Stimulated activated CD4-positive, alpha-beta T cell treated with anti-CD3 and anti-CD28 coated beads, Interleukin-15, amount 100 ng/mL, for 48 hours (primary cell): Measurements from ENCODE around the gene TMEM72.

Experiments
- DNase-seq, 2 donors: peaks; one replicate each; pipeline ENCODE4 v3.0.0-alpha.2; 2020; ENCODE audit warnings: low read depth in 2 of 2

The TMEM72 gene

GRCh38 chr10:44934416-44935200, 23.5 kb downstream of the TMEM72 start:
- no peak for DNase-seq

DNA sequence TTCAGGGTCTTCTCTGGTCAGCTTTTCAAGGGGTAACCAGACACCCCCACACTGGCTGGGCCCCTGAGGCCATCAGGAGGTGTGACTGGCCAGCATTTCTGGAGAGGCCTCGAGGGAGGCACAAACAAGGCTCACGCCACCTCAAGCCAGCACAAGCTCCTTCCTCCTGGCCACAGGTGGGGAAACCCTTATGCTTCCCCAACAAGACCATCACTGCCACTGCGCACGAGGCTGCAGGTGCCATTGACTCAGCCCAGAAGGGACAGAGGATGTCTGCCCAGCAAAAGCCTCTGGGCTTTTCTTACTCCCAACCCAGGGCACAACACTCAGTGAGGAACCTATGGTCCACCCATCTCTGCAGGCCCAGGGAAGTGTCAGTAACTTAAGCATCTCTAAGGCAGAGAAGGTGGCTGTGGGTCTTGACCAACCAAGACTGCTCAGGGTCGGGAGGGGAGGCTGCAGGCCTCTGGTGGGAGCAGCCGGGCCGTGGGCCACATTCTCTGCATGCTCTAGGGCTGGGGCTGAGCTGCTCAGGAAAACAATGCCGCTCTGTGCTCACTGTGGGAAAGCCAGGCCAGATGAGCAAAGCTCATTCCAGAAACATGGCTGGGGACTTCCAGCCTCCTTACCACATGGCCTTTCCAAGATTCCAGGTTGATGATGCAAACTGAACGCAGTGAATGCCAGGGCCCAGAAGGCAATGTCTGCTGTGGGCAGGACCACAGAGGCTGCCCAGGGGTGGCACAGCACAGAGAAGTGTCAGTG, 24.2 kb downstream of the TMEM72 start:
- no peak for DNase-seq

DNA sequence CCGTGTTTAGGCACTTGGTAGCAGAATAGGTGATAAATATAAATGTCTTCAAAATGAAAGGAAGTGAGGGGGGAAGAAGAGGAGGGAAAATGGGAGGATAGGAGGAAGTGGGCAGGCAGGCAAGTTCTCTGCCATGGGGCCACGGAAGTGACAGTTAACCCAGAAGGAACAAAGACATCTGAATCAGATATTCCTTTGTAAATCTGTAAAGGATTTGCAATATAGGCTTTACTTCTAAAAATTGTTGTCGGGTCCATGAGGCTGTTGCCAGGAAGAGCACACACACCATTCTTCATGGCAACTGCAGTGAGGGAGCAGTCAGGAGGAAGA, 24.8 kb downstream of the TMEM72 start:
- DNase-seq, result no peak

- no peak for DNase-seq
These were observed 25.3 kb downstream of the TMEM72 start for GRCh38 chr10:44936314-44936975.

DNA sequence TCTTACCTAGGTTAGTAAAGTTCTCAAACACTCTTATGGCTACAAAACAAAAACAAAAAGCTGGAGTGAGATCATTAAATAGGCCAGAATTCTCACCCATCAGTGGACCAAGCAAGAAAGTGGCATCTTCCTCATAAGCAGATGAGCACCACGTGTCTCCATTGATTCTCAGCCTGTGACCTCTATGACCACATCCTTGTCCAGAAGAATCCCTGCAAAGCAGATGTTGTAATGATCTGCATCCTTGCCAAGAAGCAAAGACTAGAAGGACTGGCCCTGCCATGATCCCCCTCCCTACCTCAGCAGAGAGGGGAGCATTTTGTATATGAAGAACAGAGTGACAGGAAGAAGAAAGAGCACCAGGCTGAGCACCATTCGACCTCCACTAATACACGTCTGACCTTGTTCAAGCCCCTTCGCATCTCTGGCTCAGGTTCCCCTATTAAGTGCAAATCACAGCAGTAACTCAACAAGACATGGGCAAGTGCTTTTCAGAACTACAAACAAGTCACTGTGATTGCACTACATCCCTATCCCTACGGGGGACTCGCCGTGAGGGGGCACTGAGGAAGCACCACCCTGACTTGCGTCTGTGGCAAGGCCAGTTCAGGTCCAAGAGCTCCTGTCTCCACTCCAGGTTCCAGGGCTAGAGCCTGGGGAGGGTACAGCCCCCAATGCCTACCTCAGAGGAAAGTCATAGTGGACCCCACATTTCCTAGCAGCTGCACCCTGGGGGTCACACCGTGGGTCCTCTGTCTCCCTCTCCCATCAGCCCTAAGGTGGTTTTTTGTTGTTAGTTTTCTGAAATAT, 26.3 kb downstream of the TMEM72 start:
- DNase-seq, result no peak

DNA sequence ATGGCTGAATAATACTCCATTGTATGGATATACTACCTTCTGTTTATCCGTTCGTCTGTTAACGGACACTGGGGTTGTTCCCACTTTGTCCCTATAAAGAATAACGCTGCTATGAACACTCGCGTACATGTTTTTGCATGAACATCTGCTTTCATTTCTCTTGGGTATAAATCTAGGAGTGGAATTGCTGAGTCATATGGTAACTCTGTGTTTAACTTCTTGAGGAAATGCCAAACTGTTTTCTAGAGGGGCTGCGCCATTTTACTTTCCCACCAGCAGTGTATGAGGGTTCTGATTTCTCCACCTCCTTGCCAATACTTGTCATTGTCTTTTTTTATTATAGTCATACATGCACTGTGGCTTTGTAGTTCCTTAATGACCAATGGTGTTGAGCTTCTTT, 27.8 kb downstream of the TMEM72 start:
- no peak for DNase-seq

GRCh38 chr10:44939691-44940401, 28.7 kb downstream of the TMEM72 start:
- DNase-seq, result no peak

DNA sequence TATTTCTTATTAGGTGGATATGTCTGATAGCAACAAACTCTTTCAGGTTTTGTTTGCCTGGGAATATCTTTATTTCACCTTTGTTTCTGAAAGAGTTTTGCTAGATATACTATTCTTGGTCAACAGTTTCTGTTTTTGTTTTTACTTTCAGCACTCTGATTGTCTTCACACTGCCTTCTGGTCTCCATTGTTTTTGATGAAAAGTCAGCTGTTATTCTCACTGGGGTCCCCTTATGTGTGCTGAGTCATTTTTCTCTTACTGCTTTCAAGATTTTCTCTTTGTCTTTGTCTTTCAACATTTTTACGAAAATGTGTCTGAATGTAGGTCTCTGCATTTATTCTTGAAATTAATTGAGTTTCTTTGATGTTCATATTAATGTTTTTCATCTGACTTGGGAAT, 33.2 kb downstream of the TMEM72 start:
- DNase-seq, result no peak

GRCh38 chr10:44946205-44946604, 35.1 kb downstream of the TMEM72 start:
- DNase-seq, result no peak

DNA sequence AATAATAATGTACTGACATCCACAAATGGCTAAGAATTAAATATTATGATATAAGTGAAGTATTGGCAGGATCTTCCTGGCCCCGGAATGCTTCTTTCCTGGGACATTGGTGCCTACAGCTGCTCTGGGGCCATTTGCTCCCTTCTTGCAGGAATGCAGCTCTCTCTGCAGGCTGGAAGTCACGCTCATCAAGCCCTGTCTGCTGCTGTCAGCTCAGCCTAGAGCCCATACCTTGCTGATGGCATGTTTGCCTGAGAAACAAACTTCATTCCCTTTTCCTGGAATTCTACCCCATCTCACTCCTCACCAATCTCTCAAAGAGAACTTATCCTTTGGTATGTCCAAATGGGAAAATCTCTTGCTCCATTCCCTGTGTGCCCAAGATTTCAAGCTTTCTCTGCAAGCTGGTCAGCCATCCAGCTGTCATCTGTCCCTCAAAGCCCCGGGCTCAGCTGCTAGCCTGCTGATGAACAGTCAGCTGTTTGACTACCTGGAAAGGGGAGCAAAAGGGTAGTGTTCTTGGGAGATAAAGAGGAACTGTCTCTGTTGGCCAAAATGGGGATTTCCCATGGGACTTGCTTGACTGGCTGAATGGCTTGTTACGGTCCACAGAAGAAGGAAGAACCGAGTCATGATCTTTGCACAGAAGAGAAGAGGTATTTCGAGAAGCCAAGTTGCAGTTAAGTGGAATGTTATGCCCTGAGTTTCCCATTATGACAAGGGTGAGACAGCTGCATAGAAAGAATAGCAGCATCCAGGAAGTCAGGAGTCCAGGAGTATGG, 36.4 kb downstream of the TMEM72 start:
- DNase-seq, result no peak

DNA sequence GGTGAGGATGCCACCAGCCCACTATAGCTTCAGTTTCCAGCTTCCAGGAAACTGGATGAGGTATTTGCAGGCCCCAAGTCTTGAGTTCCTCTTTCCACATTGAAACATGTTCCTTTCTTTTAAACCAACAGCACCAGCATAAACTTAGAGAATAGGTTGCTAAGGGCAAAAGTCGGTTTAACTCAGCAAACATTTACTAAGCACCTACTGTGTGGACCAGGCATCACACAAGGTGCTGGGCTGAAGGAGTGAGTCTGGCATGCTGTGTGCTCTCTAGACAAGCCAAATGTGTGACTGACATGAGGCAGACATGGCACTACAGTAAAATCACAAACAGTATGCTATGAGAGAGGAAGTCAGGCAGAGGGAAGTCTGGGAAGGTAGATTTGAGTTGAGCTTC, 37.5 kb downstream of the TMEM72 start:
- DNase-seq, result no peak

DNA sequence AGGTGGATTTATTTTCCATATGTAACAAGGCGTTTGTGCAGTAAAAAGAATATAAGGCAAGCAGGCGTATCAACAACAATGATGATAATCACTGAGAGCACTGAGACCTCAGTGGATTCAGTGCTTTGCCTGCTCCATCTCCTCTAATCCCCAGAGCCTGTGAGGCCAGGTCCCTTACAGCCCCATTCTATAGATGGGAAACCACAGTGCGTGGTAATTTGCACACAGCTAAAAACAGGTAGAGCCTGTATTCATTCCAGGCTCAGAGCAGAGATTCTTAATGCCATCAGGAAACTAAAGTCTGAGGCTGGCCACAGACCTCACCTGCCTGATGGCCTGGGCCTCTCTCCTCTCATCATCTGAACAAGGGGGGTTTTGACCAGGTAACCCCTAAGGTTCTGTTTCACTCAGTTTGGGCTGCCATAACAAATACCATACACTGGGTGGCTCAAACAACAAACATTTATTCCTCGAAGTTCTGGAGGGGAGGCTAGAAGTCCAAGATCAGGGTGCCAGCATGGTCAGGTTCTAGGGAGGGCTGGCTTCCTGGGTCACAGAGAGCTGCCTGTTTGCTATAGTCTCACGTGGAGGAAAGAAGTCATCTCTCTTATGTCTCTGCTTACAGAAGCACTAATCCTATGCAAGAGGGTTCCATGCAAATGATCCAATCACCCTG, 38.1 kb downstream of the TMEM72 start:
- no peak for DNase-seq

DNA sequence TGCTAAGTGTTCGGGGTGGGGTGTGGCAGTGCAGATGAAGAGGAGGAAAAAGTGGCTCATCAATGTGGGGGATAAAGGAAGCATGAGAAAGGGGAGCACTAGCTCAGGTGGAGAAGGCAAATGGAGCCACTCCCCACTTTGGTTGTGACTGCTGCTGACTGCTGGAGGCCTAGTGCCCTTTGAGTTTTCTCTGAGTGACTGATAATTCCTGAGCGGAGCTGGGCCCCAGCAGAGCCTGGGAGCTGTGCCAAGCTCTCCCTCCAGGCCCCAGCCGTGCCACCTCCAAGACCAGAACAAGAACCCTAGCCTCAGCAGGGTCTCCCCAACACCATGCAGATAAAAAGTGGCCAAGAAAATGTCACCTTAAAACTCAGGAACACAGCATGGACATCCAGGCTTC, 38.8 kb downstream of the TMEM72 start:
- DNase-seq, result no peak

DNA sequence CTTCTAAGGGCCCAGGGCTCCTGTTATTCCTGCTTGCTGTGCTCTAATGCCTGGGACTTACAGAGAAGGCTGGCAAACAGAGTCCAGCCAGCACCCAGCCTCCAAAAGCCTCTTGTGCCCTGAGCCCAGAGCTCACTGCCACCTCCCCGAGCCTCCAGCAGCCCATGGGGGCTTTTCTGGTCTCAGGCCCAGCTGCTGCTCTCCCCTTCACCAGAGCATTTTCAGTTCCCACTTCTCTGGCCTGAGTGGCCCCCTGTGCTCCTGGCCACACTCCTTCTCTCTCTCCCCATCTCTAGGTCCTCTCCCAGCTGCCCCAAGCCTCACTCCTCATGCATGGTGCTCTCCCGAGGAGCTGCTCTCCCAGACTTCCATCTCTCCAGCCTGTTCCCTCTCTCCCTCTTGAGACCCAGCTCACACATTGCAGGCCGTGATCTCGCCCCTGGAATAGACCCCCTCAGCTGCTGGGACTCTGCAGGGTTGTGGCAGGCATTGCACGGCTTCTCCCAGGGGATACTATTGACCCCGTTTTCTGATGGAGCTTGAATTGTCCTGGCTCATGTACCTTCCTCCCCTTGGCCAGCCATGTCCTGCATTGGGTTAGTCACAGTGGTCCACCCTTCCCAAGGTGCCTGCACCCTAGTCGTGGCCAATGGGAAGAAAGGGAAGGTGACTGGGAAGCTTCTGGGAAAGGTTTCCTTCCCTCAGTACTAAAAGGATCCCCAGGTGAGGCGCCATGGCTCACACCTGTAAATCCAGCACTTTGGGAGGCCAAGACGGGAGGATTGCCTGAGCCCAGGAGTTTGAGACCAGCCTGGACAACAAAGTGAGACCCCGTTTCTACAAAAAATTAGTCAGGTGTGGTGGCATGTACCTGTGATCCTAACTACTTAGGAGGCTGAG, 39.4 kb downstream of the TMEM72 start:
- DNase-seq, result no peak

- DNase-seq, result no peak
These were observed 40.6 kb downstream of the TMEM72 start for GRCh38 chr10:44951576-44952226.

GRCh38 chr10:44952779-44953231, 41.7 kb downstream of the TMEM72 start:
- DNase-seq, result no peak

- no peak for DNase-seq
These were observed 42.9 kb downstream of the TMEM72 start for GRCh38 chr10:44954042-44954441.

- no peak for DNase-seq
These were observed 43.8 kb downstream of the TMEM72 start for GRCh38 chr10:44954962-44955361.
